LNCAP (cell line): ENCODE measurements around the gene MAP2K3.

Experiments
- TF ChIP-seq, protein P1 (sequence below): fragments of 450-650 bp; IDR thresholded peaks from 2 replicates; pipeline ENCODE4 v1.5.1; 2017; ENCODE audit warnings: mild to moderate bottlenecking

MAP2K3 gene

DNA sequence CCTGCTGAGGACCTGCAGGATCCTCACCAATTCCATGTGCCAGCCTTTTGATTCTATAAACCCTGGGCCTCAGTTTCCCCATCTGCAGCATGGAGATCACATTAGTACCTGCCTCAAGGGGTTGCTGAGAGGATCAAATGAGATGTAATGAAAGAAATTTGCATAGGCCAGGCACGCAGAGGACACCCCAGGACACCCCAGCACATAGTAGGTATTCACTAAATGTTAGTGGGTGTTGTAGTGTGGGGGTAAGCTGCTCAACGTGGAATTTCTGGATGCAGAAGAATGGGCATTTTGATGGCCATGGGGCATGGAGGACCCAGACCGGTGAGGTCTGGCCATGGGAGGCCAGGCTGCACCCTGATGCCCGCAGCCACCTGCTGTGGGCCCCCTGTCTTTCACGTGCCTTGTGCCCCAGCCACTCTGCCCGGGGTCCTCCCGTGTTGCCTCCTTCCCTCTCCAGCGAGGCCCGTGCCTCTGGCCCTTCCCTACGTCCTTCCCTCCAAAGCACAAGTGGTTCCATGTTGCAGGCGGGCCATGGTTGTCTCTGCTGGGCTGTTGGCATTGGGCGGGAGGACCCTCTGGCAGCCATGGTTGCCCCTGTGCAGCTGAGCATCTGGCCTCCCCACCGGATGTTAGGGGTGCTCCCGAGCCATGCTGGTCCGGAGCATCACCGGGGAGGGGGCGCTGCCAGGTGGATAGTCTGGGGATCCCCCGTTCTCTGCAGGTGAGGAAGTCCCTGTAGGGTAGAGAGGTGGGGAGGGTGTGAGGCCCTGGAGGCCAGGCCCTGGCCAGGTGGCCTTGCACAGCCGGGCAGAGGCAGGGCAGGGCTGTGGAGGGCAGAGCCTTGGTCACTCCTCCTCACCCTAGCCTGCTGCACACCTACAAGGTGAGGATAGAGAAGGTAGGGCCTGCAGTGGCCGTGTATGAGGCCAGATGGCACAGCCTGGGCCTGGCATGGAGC, 8.6 kb downstream of the MAP2K3 start:
- TF ChIP-seq, protein P1, sequence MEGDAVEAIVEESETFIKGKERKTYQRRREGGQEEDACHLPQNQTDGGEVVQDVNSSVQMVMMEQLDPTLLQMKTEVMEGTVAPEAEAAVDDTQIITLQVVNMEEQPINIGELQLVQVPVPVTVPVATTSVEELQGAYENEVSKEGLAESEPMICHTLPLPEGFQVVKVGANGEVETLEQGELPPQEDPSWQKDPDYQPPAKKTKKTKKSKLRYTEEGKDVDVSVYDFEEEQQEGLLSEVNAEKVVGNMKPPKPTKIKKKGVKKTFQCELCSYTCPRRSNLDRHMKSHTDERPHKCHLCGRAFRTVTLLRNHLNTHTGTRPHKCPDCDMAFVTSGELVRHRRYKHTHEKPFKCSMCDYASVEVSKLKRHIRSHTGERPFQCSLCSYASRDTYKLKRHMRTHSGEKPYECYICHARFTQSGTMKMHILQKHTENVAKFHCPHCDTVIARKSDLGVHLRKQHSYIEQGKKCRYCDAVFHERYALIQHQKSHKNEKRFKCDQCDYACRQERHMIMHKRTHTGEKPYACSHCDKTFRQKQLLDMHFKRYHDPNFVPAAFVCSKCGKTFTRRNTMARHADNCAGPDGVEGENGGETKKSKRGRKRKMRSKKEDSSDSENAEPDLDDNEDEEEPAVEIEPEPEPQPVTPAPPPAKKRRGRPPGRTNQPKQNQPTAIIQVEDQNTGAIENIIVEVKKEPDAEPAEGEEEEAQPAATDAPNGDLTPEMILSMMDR, result no peak

DNA sequence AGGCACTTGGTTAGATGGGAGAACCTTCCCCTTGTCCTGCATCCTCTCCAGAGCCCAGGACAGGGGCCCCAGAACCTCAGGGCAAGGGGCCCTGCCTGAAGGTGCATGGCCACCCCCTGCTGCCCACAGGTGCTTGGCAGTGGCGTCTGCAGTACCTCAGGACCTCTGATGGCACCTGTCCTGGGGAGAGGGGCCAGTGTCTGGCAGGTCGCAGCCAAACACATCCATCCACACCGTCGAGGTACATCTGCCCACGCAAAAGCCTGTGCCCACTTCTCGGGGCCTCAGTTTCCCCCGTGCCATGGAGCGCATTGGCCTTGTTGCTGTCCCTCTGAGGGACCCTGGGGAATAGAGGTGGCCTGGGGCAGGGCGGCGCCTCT, 9.3 kb downstream of the MAP2K3 start:
- TF ChIP-seq, protein P1, result no peak

DNA sequence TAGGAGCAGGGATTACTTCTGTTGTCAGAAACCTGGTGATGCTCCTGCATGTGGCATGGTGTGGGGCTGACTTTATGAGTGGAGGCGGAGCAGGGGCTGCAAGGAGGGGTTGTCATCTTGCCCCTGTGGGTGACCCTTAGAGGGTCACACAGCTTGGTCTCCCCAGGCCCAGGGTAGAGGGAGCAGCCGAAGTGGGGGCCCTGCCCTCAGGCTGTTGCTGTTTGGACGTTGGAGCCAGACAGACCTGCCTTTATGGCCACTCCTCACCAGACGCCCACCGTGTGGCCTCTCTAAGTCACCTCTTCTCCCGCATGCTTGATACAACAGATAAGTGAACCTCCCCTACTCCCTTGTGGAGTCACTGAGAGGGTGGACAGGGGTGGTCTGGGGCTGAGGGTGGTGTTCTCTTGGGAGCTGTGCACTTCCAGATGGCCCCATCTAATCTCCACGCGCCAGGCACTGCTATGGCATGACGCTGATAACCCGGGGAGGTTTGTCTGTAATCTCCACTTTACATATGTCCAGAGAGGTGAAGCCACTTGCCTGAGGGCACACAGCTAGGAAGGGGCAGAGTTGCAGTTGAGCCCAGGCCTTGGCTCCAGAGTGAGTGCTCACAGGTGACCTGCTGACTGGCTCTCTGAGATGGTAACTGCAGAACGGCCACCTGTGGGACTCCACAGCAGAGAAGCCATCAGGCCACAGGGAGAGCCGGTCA, 10.0 kb downstream of the MAP2K3 start:
- TF ChIP-seq, protein P1, result no peak

DNA sequence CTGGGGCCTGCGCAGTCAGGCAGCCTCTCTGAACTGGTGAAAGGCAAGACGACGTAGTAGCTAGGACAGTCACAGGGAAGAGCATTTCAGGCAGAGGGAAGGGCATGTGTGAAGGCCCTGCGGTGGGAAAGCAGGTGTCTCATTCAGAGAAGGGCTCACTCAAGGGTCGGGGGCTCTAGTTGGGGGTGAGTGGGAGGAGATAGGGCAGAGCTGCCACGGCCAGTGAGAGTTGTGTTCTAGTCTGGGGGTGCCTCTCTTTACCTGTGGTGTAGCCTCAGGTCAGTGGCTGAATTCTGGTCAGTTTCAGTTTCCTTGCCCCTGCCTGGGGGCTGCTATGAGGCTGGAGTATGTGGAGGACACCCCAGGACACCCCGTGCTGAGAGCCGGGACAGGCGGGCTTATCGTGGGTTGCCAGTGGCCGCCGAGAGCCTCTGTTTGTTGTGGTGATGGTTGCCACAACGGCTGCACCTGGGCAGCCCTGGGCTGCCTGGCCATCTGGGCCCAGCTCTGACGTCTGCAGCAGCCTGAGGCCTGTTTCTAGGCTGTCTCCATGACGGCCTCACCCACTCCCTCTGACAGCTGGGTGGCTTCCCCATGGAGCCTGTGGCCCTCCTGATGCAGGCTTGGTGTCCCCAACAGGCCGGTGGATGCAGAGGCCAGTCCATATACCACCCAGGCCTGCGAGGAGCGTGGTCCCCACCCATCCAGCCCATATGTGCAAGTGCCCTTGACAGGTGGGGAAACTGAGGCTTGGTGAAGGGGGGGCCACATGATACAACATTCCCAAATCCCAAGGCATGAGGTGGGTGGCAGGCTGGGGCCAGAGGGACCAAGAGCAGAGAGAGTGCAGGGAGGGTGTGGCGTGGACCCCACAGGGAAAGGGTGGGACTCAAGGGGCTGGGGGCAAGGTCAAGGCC, 10.8 kb downstream of the MAP2K3 start:
- TF ChIP-seq, protein P1, result no peak

DNA sequence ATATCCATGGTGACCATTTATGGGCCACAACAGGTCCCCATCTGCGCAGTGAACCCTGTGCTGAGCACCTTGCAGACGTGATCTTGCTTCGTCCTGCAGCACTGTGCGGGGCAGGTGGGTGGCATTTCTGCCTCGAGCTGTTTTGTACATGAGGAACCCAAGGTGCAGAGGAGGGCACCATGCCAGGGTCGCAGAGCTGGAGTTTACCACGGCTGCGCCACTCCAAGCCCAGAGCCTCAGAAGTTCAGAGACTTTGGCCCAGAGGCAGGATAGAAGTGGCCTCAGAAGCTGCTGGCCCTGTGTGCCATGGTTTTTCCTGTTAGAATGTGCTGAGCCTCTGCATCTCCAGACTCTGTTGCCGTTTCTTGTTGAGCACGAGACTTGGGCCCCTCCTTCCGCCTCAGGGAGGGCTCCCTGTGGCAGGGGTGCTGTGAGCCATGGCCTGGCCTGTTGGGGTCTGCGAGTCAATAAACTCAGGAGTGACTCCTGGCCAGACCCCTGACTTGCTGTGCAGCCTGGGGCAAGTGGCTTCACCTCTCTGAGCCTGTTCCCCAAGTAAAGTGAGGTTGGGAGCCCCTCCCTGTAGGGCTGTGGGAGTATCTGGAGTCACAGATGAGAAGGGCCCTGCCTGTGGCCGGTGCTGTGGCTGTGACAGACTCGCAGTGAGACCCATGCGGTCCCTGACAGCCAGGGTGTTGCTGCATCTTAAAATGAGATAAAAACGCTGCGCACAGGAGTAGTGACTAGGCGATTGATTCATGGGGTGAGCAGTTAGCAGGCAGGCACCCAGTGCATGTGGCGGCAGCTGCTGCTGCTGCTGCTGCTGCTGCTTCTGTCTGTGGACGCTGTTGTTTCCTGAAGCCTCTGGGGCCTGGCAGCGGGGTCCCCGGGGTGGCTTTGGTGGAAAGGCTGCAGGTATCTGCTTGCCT, 11.8 kb downstream of the MAP2K3 start:
- TF ChIP-seq, protein P1, result no peak

DNA sequence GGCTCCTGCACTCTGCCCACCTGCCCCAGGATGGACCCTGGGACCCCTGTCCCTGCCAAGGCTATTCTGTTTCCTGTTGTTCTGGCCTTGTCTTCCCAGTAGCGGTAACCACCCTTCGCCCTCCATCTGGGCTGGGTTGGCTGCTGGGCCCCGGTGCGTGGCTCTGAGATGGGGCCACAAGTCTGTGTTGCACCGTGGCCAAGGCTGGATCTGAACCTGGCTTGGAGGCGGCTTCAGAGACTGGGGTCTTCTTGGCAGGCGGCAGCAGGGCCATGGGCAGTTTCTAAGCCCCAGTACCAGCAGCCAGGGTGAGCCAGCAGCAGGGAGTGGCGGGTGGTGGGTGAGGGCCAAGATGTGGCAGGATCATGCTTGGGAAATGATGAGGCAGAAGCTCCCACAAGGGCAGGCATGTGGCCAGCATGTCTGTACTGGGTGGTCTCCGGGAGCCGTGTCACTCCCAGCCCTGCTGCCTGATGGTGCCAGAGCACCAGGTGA, 12.6 kb downstream of the MAP2K3 start:
- TF ChIP-seq, protein P1, result no peak
